RWPE1 (cell line): ENCODE data around the gene MORN5.

Source experiments
- CTCF ChIA-PET: fragments of 350-600 bp; sonication (Branson Sonifier 250); formaldehyde crosslinking; extraction: SDS; loops from one replicate; lab custom pipeline; 2021; lab: Yijun Ruan, JAX
- POLR2A ChIA-PET: fragments of 400-600 bp; formaldehyde crosslinking; extraction: SDS; loops from one replicate; lab custom pipeline; 2020; ENCODE audit warnings: antibody characterized with exemption; ENCODE audit not compliant: low non-redundant PET; lab: Yijun Ruan, JAX
- DNase-seq: peaks from one replicate; pipeline ENCODE4 v3.0.0; 2012; ENCODE audit warnings: low spot score
- H3K27ac ChIP-seq: fragments of 450-650 bp; 2 replicates; pipeline ENCODE4 v1.5.1; 2017
- CTCF ChIP-seq: fragments of 450-650 bp; conservative IDR thresholded peaks from 2 replicates; pipeline ENCODE4 v1.5.1; 2017; ENCODE audit warnings: low read depth, mild to moderate bottlenecking

Gene MORN5

DNA sequence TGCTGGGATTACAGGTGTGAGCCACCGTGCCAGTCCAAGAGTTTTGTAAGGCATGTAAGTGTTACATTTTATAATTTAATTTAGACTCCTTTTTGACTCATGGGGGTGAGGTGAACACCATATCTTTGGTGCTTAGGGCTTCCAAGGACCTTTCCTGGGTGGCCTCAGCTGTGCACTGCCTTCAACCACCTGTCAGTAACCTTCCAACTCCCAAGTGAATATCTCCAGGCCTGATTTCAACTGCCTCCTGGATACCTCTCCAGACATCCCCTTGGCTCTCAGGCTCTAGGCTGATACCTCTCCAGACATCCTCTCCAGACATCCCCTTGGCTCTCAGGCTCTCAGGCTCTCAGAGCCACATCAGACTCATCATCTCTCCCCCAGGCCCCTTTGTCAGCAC is 35.7 kb upstream of the MORN5 start:
- TF ChIP-seq CTCF: no peak
- ChIA-PET CTCF (interaction anchor here (1.0 to 10.5 kb wide), 9 partner anchors 9 to 265 kb away, joined by 3 to 99 read pairs (median 4); no protein-coding TSS in a partner anchor), POLR2A (no interaction called here)
- H3K27ac ChIP-seq: no peak overlapping the region
- DNase-seq: no peak

- ChIA-PET CTCF (interaction anchor here (0.5 to 10.5 kb wide), 25 partner anchors 10 to 689 kb away, joined by 3 to 99 read pairs (median 3); partner anchors contain the start of genes MRRF and RBM18), POLR2A (no interaction called here)
- TF ChIP-seq CTCF: no peak
- no peak for DNase-seq
- no peak overlapping the region for H3K27ac ChIP-seq
These were observed 35.2 kb upstream of the MORN5 start for GRCh38 chr9:122124528-122124927.

GRCh38 chr9:122125158-122125508 is 34.6 kb upstream of the MORN5 start:
- peak; percentile 96 for DNase-seq
- ChIA-PET CTCF (interaction anchor here (0.5 to 10.5 kb wide), 25 partner anchors 9 to 688 kb away, joined by 3 to 99 read pairs (median 3); partner anchors contain the start of genes MRRF and RBM18), POLR2A (no interaction called here)
- peak overlapping the region; percentile 44; the same call in 1 of the 2 replicates for H3K27ac ChIP-seq
- peak; percentile 100 for TF ChIP-seq CTCF

DNA sequence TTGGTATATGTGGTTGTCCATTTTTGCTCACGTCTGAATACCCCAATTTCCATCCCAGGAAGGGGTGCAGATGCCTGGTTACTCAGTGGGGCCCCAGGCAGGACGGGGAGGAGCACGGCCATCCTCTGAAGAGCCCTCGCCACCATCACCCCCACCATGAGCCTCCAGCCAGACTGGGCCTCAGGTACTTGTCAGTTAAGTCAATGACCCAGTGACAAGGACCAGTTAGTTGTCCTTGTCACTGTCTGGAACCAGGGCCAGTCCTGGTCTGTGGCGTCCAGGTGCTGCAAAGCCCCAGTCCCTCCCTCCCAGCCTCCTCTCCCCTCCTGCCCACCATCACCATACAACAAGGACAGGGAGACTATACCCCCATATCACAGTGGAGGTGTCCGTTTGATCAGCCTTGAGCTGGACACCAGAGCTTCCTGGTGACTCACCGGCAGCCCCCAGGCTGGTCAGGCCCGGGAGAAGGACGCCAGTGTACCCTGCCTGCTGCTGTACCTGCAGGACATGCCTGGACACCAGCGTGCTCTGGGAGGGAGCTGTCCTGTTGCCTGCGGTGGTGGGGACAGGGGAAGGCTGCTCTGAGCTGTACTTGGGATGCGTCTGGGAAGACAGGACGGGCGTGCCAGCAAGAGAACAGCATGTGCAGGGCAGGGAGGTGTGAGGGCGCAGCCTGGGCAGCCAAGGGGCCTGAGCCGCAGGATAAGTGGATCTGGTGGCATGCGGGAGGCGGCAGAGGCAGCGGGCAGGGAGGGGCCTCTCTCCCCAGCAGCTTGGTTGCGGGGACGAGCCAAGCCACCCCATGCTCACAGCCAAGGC is 34.0 kb upstream of the MORN5 start:
- peak; percentile 56 for DNase-seq
- H3K27ac ChIP-seq: peak overlapping the region; percentile 44
- CTCF ChIA-PET: interaction anchor here (0.6 to 10.5 kb wide), 17 partner anchors 8 to 730 kb away, joined by 3 to 99 read pairs (median 4); partner anchors contain the start of genes MRRF and RBM18
- TF ChIP-seq CTCF: no peak; the same call in 1 of the 2 replicates
- POLR2A ChIA-PET: interaction anchor here (0.7 kb wide), 1 partner anchor 215 kb away, joined by 3 read pairs; no protein-coding TSS in a partner anchor

GRCh38 chr9:122126331-122127261 is 33.1 kb upstream of the MORN5 start:
- TF ChIP-seq CTCF: no peak
- DNase-seq: peak; percentile 63
- POLR2A ChIA-PET: interaction anchor here (0.7 kb wide), 1 partner anchor 215 kb away, joined by 3 read pairs; no protein-coding TSS in a partner anchor
- H3K27ac ChIP-seq: peak overlapping the region; percentile 44
- CTCF ChIA-PET: interaction anchor here (0.6 to 10.5 kb wide), 13 partner anchors 7 to 729 kb away, joined by 3 to 99 read pairs (median 3); no protein-coding TSS in a partner anchor
